ENCODE results near the gene MLST8.
A peak's percentile ranks its signal among the peaks of the same experiment; 100 is the strongest.

MLST8 gene

DNA sequence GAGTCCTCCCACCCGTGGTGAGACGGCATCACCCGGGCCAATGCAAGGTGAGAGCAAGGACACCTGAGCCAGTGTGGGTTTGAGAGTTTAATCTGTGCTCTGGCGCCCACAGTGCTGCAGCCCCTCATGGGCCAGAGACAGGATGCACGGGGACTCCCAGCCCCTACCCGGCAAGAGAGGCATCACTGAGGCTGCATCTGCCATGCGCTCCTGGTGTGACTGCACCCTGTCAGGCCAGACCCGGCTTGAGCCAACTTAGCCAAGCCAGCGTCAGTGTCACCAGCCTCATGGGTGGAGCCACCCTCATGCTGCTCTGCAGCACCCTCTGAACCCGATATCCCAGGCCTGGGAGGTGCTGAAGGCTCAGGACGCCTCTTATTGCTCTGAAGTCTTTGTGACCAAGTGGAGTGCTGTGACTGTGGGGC lies 6.7 kb downstream of the MLST8 start:
- Histone ChIP-seq H3K79me1 (replicated peaks; ENCODE audit: low read length, poor library complexity, severe bottlenecking) (peaks cover 30% of the 10 kb centered on the region), H3K4me2 (ENCODE audit: low read length, poor library complexity, severe bottlenecking) (no peak overlapping the region), H2BK15ac (ENCODE audit: low read depth, poor library complexity, severe bottlenecking) (peak overlapping the region; percentile 49), H3K27ac (ENCODE audit: low read length, poor library complexity, severe bottlenecking) (no peak overlapping the region), H3K4ac (ENCODE audit: low read depth in 1 of 2, low read length in 2 of 2) (no peak overlapping the region), H3K4me3 (ENCODE audit: insufficient read depth in 1 of 2, low read depth in 1 of 2, low read length in 2 of 2) (peak overlapping the region in 1 of 2 experiments; percentile 14), H3K23ac (ENCODE audit: low read length in 2 of 2) (no peak overlapping the region), H3K14ac (ENCODE audit: low read length in 2 of 2) (no peak overlapping the region), H2BK120ac (ENCODE audit: low read depth, low read length) (no peak overlapping the region), H3K9ac (ENCODE audit: low read length) (peak overlapping the region; percentile 86), H3K18ac (ENCODE audit: low read depth in 1 of 2, low read length in 2 of 2) (no peak overlapping the region), H3K4me1 (ENCODE audit: control insufficient read depth, insufficient read depth, low read depth, low read length) (peaks cover 37% of the 10 kb centered on the region), H3K27me3 (ENCODE audit: control insufficient read depth in 1 of 2, insufficient read depth in 1 of 2, low read length in 2 of 2) (no peaks in the 10 kb centered on the region), H4K8ac (ENCODE audit: low read length) (no peak overlapping the region), H3K9me3 (ENCODE audit: control insufficient read depth, low read length) (no peaks in the 10 kb centered on the region), H2AK5ac (ENCODE audit: low read length, severe bottlenecking) (no peak overlapping the region), H3K36me3 (ENCODE audit: control insufficient read depth in 1 of 2, insufficient read depth in 2 of 2, low read depth in 1 of 2, low read length in 2 of 2) (peaks cover 31 to 56% of the 10 kb centered on the region in 2 experiments), H2BK5ac (ENCODE audit: low read depth, low read length, poor library complexity, severe bottlenecking) (no peak overlapping the region), H4K91ac (ENCODE audit: low read length) (peak overlapping the region; percentile 47), H2AFZ (ENCODE audit: low read depth, low read length) (no peak overlapping the region), H2BK12ac (ENCODE audit: low read length in 2 of 2) (no peak overlapping the region)
- no peak for DNase-seq
- WGBS: 92% methylated on average over 11 of the region's 11 CpGs

DNA sequence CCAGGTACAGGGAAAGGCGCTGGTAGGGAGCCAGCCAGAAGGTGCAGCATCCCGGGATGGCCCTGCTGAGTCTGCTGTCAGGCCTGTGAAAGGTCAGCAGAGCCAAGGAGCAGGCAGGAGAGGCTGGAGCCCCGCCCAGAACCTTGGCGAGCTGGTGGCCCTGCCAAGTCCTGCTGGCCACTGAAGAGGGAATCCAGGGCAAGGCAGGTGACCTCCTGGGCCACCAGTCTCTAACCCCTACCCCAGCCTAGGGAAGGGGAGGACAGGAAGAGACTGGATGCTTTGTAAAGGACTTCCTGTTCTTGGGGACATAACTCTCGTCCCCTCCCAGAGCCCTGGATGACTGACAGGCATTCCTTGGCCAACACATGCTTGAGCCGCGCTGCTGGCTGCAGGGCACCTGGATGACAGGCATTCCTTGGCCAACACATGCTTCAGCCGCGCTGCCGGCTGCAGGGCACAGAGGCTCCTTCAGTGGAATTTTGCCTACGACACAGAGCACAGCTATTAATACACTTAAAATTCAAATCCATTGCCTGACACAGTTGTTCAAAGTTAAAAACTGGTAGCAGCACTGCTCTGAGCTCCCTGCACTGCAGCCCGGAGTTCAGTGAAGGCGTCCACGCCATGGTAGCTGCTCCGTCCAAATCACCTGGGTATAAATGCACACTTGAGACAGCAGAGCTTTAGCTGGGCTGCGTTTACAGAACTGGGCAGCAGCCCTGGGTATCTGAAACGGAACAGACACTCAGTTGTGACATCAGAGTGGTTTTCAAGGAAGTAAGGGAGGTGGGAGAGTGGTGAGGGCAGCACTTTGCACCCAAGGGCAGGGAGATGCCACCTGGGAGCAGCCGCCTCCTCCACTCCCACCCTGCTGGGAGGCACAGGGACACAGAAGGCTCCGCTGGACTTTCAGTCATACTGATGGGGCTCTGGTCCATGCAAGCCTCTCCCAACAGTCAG lies 7.4 kb downstream of the MLST8 start:
- peak overlapping the region in 1 of 2 experiments; percentile 74 for H3K23ac ChIP-seq (ENCODE audit: low read length in 2 of 2)
- H2BK12ac ChIP-seq (ENCODE audit: low read length in 2 of 2): peak overlapping the region in 1 of 2 experiments; percentile 31
- H3K79me1 ChIP-seq (replicated peaks; ENCODE audit: low read length, poor library complexity, severe bottlenecking): peaks cover 28% of the 10 kb centered on the region
- DNase-seq: no peak
- no peak overlapping the region for H2BK120ac ChIP-seq (ENCODE audit: low read depth, low read length)
- H3K4me3 ChIP-seq (ENCODE audit: insufficient read depth in 1 of 2, low read depth in 1 of 2, low read length in 2 of 2): peak overlapping the region in 1 of 2 experiments; percentile 81
- peak overlapping the region; percentile 95 for H3K4me2 ChIP-seq (ENCODE audit: low read length, poor library complexity, severe bottlenecking)
- no peak overlapping the region for H3K14ac ChIP-seq (ENCODE audit: low read length in 2 of 2)
- peaks cover 25 to 49% of the 10 kb centered on the region in 2 experiments for H3K36me3 ChIP-seq (ENCODE audit: control insufficient read depth in 1 of 2, insufficient read depth in 2 of 2, low read depth in 1 of 2, low read length in 2 of 2)
- H2AK5ac ChIP-seq (ENCODE audit: low read length, severe bottlenecking): no peak overlapping the region
- H4K8ac ChIP-seq (ENCODE audit: low read length): no peak overlapping the region
- H3K27me3 ChIP-seq (ENCODE audit: control insufficient read depth in 1 of 2, insufficient read depth in 1 of 2, low read length in 2 of 2): no peaks in the 10 kb centered on the region
- peak overlapping the region; percentile 86 for H3K9ac ChIP-seq (ENCODE audit: low read length)
- 82% methylated on average over 18 of the region's 19 CpGs for WGBS
- no peak overlapping the region for H2BK5ac ChIP-seq (ENCODE audit: low read depth, low read length, poor library complexity, severe bottlenecking)
- H3K9me3 ChIP-seq (ENCODE audit: control insufficient read depth, low read length): no peaks in the 10 kb centered on the region
- peak overlapping the region in 1 of 2 experiments; percentile 50 for H3K18ac ChIP-seq (ENCODE audit: low read depth in 1 of 2, low read length in 2 of 2)
- H2BK15ac ChIP-seq (ENCODE audit: low read depth, poor library complexity, severe bottlenecking): no peak overlapping the region
- H4K91ac ChIP-seq (ENCODE audit: low read length): peak overlapping the region; percentile 43
- H3K4me1 ChIP-seq (ENCODE audit: control insufficient read depth, insufficient read depth, low read depth, low read length): peaks cover 37% of the 10 kb centered on the region
- H3K4ac ChIP-seq (ENCODE audit: low read depth in 1 of 2, low read length in 2 of 2): no peak overlapping the region
- no peak overlapping the region for H3K27ac ChIP-seq (ENCODE audit: low read length, poor library complexity, severe bottlenecking)
- no peak overlapping the region for H2AFZ ChIP-seq (ENCODE audit: low read depth, low read length)

DNA sequence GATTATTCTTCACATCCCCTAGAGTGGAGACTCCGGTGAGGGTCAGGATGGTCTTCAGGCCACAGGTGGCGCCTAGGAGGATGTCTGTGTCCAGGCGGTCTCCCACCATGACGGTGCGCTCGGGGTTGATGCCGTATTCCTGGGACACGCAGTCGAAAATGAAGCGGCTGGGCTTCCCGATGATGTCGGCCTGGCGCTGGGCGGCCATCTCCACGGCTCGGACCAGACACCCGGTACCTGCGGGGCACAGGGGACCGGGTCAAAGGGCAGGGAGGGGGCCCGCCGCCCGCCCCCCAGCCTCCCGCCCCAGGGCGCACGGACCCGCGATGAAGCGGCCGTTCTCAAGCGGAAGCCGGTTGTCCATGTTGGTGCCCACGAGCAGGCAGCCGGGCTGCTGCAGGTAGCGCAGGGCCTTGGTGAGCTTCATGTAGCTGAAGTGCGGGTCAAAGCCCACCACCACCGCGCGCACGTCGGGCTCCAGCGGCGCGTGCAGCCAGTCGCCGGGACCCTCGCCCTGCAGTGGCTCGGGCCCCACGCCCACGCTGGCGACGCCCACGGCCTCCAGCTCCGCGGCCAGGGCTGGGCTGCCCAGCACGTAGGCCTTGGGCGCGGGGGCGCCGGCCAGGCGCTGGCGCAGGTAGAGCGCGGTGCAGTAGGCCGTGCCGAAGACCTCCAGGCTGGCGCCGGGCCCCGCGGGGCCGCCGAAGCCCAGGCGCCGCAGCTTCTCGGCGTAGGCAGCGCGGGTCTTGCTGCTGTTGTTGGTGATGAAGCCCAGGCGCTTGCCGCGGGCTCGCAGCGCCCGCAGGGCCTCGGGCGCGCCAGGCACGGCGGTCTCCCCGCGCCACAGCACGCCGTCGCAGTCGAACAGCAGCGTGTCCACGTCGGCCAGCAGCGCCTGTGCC lies 8.8 kb downstream of the MLST8 start:
- Histone ChIP-seq H3K9ac (ENCODE audit: low read length) (peak overlapping the region; percentile 86), H3K4ac (ENCODE audit: low read depth in 1 of 2, low read length in 2 of 2) (peak overlapping the region; percentile 50 to 85), H3K23ac (ENCODE audit: low read length in 2 of 2) (peak overlapping the region in 1 of 2 experiments; percentile 91), H3K27me3 (ENCODE audit: control insufficient read depth in 1 of 2, insufficient read depth in 1 of 2, low read length in 2 of 2) (no peaks in the 10 kb centered on the region), H2BK15ac (ENCODE audit: low read depth, poor library complexity, severe bottlenecking) (peak overlapping the region; percentile 75), H3K4me3 (ENCODE audit: insufficient read depth in 1 of 2, low read depth in 1 of 2, low read length in 2 of 2) (peak overlapping the region; percentile 81 to 91), H3K4me1 (ENCODE audit: control insufficient read depth, insufficient read depth, low read depth, low read length) (peaks cover 34% of the 10 kb centered on the region), H4K8ac (ENCODE audit: low read length) (peak overlapping the region; percentile 14), H2BK5ac (ENCODE audit: low read depth, low read length, poor library complexity, severe bottlenecking) (no peak overlapping the region), H3K36me3 (ENCODE audit: control insufficient read depth in 1 of 2, insufficient read depth in 2 of 2, low read depth in 1 of 2, low read length in 2 of 2) (peaks cover 11 to 34% of the 10 kb centered on the region in 2 experiments), H3K9me3 (ENCODE audit: control insufficient read depth, low read length) (no peaks in the 10 kb centered on the region), H4K91ac (ENCODE audit: low read length) (peak overlapping the region; percentile 79), H2BK120ac (ENCODE audit: low read depth, low read length) (peak overlapping the region; percentile 54), H3K18ac (ENCODE audit: low read depth in 1 of 2, low read length in 2 of 2) (peak overlapping the region; percentile 73 to 95), H3K79me1 (replicated peaks; ENCODE audit: low read length, poor library complexity, severe bottlenecking) (peaks cover 17% of the 10 kb centered on the region), H3K27ac (ENCODE audit: low read length, poor library complexity, severe bottlenecking) (no peak overlapping the region), H2BK12ac (ENCODE audit: low read length in 2 of 2) (peak overlapping the region in 1 of 2 experiments; percentile 80), H3K4me2 (ENCODE audit: low read length, poor library complexity, severe bottlenecking) (peak overlapping the region; percentile 95), H3K14ac (ENCODE audit: low read length in 2 of 2) (peak overlapping the region in 1 of 2 experiments; percentile 94), H2AFZ (ENCODE audit: low read depth, low read length) (peak overlapping the region; percentile 39), H2AK5ac (ENCODE audit: low read length, severe bottlenecking) (no peak overlapping the region)
- WGBS: 1% methylated on average over 71 of the region's 98 CpGs
- no peak for DNase-seq

Data from mesenchymal stem cell (in vitro differentiated cells and primary cell).